IPS-18c (cell line): Measurements from ENCODE around the gene HPF1.
"Not testable (repeated sequence)": the region's sequence is repeated elsewhere in the genome, so short reads cannot be mapped to it uniquely, and the experiment has no call there.

ENCODE experiments used
- H3K4me3 ChIP-seq: 2 replicates; pipeline ENCODE4 v1.7.0; 2013; ENCODE audit warnings: low read depth, mild to moderate bottlenecking, low read length, moderate library complexity; ENCODE audit not compliant: insufficient read depth
- H3K9me3 ChIP-seq: one replicate; pipeline ENCODE4 v1.6.1; 2013; ENCODE audit warnings: mild to moderate bottlenecking, low read length, moderate library complexity; ENCODE audit not compliant: control insufficient read depth, insufficient read depth

HPF1 gene

DNA sequence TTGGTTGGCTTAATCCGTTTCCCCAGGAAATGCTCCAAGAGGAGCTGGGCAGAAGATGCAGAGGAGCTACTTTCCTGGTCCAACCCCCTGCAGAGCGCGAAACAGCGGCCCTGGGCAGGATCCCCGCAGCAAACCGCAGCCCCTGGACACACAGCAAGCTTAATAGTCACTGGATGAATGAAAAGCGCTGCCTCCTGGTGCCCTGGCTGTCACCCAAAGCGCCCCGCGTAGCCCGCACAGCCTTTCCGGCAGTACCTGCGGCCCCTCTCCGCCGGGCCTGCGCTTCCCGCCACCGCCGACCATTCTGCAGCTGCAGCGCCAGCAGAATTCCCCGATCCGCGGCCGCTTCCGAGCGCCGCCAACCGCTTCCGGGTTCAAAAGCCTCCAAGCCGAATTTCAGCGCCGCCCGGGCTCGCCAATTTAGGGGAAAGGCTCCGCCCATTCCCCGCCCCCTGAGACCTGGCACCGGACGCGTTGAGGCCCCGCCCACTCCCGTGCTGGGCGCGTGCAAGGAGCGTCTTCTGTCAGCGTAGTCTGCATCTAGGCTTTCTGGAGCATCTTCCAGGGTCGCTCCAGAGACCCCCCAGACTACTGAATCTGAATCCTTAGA, at the start of gene HPF1:
TSS of gene HPF1 (minus strand) at position 370 of the 610 bp plus-strand sequence. CDS start at position 303, 67 bp downstream.
- Histone ChIP-seq H3K9me3 (no peaks in the 10 kb centered on the region), H3K4me3 (peak within 1 kb of the TSS; percentile 91)

DNA sequence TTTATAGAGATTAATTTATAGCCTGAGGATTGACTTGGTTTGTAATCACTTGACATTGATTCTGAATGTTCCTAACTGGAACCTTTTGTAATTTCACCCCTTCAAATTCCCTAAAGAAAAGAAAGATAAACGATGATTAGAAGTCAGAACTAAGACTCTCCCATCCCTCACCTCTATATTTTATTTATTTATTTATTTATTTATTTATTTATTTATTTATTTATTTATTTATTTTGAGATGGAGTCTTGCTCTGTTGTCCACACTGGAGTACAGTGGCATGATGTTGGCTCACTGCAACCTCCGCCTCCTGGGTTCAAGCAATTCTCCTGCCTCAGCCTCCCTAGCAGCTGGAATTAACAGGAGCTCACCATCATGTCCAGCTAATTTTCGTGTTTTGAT, 49.0 kb upstream of the HPF1 start:
- H3K4me3 ChIP-seq, H3K9me3 ChIP-seq: not testable (repeated sequence)

DNA sequence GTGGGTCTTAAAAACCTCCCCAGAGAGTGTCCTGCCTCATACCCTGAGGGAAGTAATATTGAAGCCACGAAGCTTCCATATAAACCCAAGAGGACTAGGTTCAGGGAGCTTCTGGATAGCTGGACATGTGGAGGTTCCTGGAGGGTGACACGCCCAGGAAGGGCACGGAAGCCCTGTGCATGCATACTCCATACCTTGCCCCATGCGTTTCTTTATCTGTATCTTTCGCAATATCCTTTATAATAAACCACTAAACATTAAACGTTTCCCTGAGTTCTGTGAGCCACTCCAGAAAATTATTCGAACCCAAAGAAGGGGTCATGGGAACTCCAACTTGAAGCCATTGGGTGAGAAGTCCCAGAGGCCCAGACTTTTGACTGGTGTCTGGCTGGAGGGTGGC, 45.7 kb upstream of the HPF1 start:
- Histone ChIP-seq H3K9me3 (no peaks in the 10 kb centered on the region), H3K4me3 (no peak overlapping the region)

DNA sequence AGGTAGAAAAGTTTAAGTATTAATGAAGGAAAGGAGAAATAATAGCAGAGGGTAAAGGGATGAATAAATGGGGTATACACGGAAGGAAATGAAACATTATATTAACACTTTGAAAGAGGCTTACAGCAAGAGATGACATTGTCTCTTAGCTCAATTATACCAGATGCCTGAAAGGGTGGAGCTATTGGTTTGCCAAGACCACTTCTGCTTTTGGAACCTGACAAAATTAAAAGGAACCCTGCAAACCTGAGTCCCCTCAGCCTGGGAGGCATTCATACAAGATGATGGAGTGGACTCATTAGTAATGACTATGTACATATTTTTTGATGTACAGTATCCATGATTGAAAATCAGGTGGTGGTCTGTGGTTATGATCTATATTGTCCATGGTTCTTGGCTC, 45.1 kb upstream of the HPF1 start:
- no peak overlapping the region for H3K4me3 ChIP-seq
- H3K9me3 ChIP-seq = no peaks in the 10 kb centered on the region

DNA sequence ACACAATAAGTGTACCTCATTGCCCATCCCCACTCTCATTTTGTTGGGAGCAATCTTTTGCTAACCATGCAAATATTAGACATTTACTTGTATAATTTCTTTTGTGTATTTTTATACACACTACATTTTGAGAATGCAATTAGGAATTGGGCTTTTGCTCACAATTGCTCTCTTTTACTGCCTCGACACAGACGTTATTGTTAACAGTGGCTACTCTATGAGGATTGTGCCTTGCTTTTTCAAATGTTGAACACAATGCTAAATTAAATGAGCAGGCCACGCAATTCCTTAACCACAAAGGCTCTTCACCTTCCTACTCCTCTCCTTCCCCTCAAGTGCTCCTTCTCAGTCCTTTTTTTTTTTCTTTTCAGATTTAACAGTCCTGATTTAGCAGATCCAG, 42.8 kb upstream of the HPF1 start:
- no peak overlapping the region for H3K4me3 ChIP-seq
- no peaks in the 10 kb centered on the region for H3K9me3 ChIP-seq

DNA sequence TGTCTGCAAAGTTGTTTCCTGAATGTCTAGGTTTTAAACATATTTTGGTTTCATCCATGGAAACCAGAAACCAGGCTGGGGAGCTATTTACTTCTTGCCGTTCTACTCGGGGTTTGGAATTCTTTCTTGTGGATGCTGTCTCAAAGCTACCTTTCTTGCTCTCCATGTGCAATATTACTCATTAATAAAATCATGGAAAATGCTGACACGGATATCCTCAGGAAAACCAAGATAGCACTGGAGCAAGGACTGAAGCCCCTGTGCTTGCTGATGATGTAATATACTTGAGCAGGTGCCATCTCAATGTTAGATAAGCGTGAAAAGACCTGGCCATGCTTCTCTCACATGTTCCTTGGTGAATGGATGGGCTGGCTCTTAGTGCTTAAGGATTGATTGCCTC, 41.5 kb upstream of the HPF1 start:
- H3K9me3 ChIP-seq = no peaks in the 10 kb centered on the region
- no peak overlapping the region for H3K4me3 ChIP-seq

DNA sequence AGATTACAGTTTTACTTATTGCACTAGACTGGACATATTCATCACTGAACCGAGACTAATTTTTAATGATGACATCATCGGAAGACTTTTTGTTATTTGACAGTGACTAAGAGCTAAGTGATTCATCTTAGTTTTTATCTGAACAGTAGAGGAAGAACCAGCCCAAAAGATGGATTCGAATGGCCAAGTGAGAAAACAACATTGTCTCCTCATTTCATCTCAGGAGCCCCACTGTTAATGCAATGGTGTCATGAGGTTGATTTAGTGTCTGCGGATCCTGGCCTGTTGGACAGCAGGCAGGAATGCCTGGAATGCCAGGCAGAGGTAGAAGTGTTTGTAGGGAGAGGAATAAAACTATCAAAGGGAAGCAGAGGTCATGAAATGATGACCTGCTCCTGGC, 37.8 kb upstream of the HPF1 start:
- Histone ChIP-seq H3K4me3 (no peak overlapping the region), H3K9me3 (no peaks in the 10 kb centered on the region)

DNA sequence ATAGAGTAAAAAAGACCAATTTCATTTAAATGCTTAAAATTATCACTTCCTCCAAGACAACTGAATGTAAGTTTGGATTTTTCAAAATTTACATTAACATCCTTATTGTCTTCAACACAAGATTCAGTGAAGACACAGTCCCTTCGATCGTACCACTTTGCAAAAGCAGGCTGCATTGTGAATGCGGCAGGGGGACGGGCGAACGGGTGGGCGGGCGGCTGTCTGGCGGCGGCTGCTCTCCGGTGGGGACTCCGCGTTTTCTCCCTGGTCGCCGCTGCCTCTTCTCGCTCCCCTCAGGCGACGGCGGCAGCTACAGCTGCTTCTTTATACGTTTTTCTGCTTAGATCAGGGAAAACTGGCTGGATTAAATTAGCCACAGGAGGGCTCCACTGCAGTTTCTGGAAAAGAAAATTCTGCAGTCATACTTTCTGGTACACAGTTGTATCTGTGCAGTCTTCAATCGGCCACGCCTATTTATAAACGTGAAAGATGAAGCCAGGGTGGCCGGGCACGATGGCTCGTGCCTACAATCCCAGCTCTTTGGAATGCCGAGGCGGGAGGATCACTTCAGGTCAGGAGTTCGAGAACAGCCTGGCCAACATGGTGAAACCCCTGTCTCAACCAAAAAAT, 33.9 kb upstream of the HPF1 start:
- Histone ChIP-seq H3K4me3 (peak overlapping the region; percentile 15; the same call in 1 of the 2 replicates), H3K9me3 (no peaks in the 10 kb centered on the region)

DNA sequence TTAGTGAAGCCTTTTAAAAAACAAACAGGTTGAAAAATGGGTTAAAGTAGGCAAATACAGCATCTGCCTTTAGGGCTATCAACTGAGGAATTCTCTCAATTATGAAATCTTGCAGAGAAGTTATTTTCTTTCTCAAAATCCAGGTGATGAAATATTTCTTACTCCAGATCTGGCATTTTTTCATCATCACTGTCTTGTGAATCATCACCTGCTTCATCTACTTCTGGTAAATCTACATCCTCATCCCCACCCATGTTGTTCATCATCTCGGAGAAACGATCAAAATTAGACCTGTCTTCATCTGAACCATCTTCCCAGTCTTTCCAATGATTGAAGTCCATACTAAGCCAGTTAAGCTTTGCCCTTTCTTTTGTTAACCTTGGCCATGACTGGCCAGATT, 33.3 kb upstream of the HPF1 start:
- no peak overlapping the region for H3K4me3 ChIP-seq
- H3K9me3 ChIP-seq = no peaks in the 10 kb centered on the region

DNA sequence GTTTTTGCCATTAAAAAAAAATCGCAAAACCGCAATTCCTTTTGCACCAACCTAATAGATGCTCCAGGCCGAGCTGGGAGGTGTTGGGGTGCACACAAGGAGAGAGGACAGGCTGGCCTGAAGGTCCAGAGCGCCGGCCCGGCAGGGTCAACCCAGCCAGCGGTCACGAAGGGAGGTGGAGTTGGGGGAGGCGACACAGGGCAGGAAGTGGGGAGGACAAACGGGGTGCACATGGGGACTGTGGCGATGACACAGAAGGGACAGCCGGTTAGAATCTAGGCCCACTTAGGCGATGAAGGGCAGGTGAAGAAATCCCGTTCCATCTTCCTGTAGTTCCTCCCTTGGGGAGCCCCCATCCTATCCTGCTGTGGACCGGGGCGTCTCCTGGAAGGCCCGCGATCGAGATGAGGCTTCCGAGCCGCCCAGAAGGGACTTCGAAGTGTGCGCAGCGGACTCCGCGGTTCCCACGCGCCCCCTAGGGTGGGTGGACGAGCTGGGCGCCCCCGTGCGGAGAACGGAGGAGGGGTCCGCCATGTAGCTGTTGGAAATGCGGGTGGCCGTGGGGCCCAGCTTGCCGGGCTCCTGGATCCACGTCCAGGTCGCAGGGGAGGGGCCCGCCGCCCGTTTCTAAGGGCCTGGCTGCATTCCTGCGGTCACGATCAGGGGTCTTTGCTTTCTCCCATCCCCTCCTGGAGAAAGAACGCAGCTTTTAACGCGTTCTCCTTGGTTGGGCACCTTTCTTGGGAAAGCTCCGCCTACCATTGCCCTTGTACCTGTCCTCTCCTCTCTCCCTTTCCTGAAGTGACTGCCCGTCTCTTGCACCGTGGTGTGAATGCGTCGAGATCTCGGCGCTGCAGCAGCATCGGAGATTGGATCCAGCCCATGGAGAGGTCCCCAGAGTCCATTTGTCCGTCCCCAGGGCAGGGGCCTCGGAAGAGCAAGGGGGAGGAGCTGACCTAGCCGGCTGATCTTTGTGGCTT, 17.0 kb upstream of the HPF1 start:
- Histone ChIP-seq H3K4me3 (peak overlapping the region; percentile 46), H3K9me3 (no peaks in the 10 kb centered on the region)

DNA sequence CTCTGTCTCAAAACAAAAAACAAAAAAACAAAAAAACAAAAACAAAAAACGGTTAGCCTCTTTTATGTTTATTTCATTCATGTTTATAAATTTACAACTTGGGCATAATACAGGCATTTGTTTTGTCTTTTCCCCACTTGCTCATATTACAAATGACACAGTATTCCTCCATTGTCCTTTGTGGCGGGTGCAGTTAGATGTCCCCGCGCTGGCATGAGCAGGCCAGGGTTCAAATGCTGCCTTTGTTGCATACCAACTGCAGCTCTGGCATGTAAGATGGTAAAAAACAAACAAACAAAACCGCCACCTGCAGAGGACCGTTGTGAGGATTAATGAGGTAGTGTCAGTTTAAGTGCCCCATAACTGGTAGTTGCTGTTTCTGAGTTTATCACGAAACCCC, 16.1 kb upstream of the HPF1 start:
- Histone ChIP-seq H3K4me3 (no peak overlapping the region), H3K9me3 (no peaks in the 10 kb centered on the region)

DNA sequence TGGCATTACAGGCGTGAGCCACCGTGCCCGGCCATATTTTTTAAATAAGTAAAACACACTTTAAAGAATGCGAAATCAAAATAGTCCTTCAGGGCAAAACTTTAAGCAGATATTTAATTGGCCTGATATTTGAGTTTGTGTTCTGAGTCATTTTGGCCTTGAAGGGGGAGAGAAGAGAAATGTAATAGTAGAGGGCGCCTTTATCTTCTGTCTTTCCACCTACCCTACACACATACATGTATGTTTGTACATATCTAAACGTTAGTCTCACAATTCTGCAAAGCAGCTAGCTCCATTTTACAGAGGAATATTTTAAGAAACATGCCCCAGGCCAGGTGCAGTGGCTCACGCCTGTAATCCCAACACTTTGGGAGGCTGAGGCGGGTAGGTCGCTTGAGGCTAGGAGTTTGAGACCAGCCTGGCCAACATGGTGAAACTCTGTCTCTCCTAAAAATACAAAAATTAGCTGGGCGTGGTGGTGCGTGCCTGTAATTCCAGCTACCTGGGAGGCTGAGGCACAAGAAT, 13.9 kb upstream of the HPF1 start:
- not testable (repeated sequence) for H3K4me3 ChIP-seq, H3K9me3 ChIP-seq

DNA sequence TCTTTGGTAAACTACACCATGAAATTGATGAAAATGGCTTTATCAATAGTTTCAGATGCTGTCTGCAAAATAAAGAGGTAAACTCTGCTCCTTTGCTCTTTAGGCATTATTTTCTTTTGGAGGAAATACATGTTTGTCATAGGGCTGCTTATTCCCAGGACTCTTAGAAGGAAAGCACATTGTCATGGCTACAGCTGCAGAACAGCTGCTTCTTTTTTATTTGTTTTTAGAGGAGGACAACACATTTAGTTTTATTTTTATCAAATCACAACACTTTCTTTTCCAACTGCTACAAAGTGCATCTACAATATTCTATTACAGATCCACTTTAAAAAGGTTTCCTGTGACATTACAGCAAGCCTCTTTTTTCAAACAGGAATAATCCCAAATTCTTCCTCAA, 12.7 kb upstream of the HPF1 start:
- H3K9me3 ChIP-seq = no peaks in the 10 kb centered on the region
- H3K4me3 ChIP-seq = no peak overlapping the region

DNA sequence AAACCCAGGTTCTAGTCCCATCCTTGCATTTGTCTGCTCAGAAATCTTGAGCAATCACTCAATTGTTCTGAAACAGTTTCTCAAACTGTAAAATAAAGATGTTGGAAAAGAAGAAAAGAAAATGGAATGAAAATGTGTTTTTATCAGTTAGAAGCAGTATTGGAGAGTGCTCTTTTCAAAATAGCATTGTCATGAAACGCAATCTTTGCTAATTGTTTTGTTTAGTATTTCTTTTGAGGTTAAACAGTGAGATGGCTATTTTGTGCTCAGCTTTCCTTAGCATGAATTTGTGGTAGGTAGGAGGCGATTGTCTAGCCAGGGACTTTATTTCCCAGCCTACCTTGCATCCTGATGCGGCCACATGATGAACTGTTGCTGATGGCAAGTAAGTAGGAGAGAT, 10.6 kb upstream of the HPF1 start:
- Histone ChIP-seq H3K4me3 (no peak overlapping the region), H3K9me3 (no peaks in the 10 kb centered on the region)

DNA sequence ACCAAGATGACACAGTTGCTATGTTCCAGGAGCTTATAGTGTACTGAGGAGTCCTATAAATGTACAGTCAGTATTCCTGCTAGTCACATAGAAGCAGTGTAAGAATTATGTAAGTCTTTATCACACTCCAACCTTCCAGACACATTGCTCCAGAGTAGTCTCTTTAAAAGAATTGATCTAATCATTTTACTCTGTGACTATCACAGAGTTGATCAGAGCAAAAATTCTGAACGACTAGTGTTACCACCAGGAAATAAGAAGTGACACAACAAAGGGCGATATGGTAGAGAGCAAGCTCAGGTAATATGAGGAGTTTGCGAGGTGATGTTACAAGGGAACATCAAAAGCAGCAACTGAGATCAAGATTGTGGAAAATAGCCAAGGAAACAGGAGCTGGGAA, 9.0 kb upstream of the HPF1 start:
- Histone ChIP-seq H3K4me3 (no peak overlapping the region), H3K9me3 (no peaks in the 10 kb centered on the region)

DNA sequence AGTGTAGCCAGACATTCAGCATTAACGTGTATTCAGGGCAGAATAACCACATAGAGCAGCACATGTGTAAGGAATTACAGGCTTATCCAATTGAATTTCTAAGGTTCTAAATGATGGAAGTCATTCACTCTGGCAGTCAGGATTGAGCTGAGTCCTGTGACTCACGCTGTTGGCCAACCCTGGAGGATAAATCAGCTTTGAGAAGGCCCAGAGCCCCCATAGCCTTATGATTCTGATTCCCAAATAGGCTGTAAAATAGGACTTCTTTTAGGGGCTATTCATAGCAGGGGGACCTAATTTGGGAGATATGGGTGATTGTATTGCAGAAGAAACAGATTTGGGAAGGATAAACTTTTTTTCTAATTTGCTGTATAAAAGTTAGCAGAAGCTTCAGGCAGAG, 8.1 kb upstream of the HPF1 start:
- Histone ChIP-seq H3K4me3 (no peak overlapping the region), H3K9me3 (no peaks in the 10 kb centered on the region)

DNA sequence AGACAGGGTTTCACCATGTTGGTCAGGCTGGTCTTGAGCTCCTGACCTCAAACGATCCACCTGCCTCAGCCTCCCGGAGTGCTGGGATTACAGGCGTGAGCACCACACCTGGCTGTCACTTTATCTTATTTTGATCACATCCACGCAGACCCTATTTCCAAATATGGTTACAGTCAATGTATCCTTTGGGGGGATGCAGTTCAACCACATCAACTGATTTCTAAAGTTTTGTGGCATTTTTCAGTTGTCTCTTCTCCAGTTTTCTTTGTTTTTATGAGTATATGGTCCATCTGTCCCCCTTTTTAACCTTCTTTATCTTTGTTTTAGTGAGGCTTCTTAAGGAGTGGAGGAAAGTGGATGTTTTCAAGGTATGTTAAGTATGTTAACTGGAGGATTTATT, 4.1 kb upstream of the HPF1 start:
- Histone ChIP-seq H3K4me3 (no peak overlapping the region), H3K9me3 (no peaks in the 10 kb centered on the region)
